GM10248 (cell line): ENCODE data around the gene SMAD7.

Source experiments
- CTCF ChIA-PET: fragments of 300-600 bp; sonication (Branson Sonifier 250); formaldehyde crosslinking; extraction: SDS; loops from one replicate; lab custom pipeline; 2021; ENCODE audit warnings: antibody characterized with exemption; lab: Yijun Ruan, JAX
- POLR2A ChIA-PET: fragments of 350-650 bp; sonication (Branson Sonifier 250); formaldehyde crosslinking; extraction: SDS; loops from one replicate; lab custom pipeline; 2020; ENCODE audit warnings: antibody characterized with exemption; lab: Yijun Ruan, JAX
- DNase-seq: peaks from one replicate; pipeline ENCODE4 v3.0.0; 2012; ENCODE audit errors: extremely low spot score
- TF ChIP-seq, protein P1 (sequence below): IDR thresholded peaks from 2 replicates; pipeline ENCODE4 v1.5.1; 2012; ENCODE audit warnings: mild to moderate bottlenecking, low read depth; ENCODE audit errors: extremely low read depth, missing control alignments, control extremely low read depth

SMAD7 gene

DNA sequence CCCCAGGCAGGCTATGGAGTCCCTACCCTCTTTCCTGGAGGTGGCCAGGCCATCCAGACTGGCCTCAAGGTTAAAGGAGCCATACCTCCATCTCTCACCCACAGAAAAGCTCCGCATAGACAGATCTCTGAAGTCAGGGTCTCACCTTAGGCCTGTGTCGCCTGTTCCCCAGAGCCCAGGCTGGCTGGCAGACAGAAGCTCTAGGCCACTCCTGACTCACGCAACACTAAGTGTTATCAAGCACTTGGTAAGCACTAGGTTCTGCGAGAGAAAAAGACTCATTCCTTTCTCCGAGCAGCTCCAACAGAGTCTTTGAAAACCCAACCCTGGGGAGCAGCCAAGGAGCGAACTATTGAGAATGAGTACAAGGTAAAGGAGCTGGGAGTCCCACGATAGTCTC is 6.1 kb downstream of the SMAD7 start:
- ChIA-PET POLR2A (interaction anchor here (1.0 kb wide), 1 partner anchor 162 kb away, joined by 4 read pairs; no protein-coding TSS in a partner anchor), CTCF (interaction anchor here (0.9 to 2.3 kb wide), 4 partner anchors 10 to 168 kb away, joined by 4 to 6 read pairs (median 5); no protein-coding TSS in a partner anchor)
- TF ChIP-seq, protein P1, sequence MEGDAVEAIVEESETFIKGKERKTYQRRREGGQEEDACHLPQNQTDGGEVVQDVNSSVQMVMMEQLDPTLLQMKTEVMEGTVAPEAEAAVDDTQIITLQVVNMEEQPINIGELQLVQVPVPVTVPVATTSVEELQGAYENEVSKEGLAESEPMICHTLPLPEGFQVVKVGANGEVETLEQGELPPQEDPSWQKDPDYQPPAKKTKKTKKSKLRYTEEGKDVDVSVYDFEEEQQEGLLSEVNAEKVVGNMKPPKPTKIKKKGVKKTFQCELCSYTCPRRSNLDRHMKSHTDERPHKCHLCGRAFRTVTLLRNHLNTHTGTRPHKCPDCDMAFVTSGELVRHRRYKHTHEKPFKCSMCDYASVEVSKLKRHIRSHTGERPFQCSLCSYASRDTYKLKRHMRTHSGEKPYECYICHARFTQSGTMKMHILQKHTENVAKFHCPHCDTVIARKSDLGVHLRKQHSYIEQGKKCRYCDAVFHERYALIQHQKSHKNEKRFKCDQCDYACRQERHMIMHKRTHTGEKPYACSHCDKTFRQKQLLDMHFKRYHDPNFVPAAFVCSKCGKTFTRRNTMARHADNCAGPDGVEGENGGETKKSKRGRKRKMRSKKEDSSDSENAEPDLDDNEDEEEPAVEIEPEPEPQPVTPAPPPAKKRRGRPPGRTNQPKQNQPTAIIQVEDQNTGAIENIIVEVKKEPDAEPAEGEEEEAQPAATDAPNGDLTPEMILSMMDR = no peak
- DNase-seq = no peak

DNA sequence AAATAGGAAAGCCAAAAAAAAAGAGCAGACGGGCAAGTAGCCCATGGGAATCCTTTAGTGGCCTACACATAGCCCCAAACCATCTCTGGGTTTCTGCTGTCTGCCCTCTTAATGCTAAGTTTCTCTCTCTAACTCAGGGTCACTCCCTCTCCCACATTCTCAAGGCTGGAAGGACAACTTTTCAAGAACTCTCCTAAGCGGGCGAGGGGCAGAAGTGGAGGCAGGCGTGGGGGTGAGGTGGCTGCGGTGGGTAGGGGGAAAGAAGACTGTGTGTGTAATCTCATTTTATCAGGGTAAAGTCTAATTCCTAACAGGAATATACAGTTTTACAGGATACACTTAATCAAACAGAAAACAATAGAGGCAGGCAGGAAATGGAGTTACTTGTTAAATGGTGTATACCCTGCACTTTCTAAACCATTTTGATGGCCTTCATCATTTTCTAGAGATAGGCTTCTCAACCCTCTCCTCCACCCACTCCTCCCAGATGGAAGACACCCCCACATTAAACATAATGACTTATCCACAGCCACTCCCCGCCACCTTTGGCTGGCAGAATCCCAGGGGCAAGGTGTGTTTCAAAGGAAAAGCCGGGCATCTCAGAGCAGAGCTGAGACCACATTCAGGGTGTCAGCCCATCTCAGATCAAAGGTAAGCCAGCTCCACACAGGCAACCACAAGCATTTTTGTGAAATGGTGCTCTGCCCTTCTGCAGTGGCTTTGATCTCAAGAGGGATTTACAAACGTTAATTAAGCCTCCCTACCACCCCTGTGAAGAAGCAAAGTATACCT is 6.8 kb downstream of the SMAD7 start:
- TF ChIP-seq, protein P1 = no peak
- CTCF ChIA-PET = interaction anchor here (1.3 to 2.3 kb wide), 3 partner anchors 11 to 167 kb away, joined by 4 to 6 read pairs (median 6); no protein-coding TSS in a partner anchor
- POLR2A ChIA-PET = interaction anchor here (1.0 kb wide), 1 partner anchor 161 kb away, joined by 4 read pairs; no protein-coding TSS in a partner anchor
- DNase-seq = no peak

DNA sequence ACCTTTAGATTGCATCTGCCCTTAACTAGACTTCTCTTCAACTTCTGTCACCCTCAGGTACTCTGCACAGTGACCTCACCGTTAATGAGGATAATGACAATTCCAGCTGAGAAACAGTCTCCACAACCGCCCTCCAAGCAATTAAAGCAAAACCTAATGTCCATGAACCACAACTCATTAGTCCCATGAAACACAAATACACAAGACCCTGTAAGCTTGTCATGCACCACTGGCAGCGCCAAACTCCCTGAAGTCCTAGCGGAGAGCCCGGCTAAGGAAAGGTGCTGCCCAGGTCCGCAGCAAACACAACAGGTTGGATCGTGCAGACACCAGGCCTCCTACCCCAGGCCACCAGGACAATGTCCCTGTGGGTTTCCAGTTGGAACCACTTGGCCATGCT is 7.4 kb downstream of the SMAD7 start:
- DNase-seq = no peak
- TF ChIP-seq, protein P1 = no peak
- CTCF ChIA-PET = no interaction called here
- POLR2A ChIA-PET = no interaction called here

DNA sequence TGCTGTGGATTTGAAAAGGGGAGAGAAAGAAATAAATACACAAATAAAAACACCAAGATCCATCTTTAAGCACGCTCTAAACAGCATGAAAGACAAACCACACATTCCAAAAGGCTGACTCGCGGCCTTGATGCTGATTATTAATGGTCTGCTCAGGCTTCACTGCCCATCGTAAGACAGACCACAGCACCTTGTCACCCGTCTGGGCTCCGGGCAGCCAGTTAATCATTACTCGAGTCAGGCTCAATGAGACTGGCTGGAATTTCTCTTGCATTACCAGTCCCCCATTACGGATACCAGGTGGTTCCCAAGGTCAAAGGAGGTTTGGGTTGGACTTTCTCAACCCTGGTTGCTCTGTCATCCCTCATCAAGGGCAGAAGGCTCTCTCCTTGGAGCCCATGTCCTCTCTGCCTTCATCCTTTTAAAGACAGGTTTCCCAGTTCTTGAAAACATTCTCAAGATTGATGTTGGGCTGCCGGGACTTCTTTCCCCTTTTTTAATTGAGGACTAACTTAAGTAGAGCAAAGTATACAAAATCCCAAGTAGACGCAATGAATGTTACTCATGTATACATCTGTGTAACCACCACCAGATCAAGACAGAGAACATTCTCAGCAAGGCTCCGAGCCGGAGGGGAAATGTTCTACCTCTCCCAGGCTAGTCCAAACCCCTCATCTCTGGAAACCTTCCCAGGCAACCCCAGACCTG is 8.1 kb downstream of the SMAD7 start:
- POLR2A ChIA-PET = no interaction called here
- CTCF ChIA-PET = no interaction called here
- no peak for DNase-seq
- TF ChIP-seq, protein P1 = no peak

DNA sequence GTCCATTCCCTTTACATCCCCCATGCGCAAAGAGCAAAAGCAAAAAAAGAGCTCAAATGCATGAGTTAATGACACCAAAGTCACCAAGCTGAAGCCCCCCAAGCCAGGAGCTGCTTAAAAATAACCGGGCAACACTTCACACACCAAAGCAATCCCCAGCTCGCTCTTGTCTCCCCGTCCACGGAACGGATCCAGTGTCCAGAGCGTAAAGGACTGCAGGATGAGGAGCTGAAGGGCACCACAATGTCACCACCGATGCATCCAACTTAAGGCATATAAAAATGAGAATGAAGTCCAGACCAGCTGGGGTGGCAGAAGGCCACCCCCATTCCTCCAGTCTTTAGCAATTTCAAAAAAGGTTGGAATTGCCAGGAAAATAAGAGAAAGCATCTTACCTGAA is 8.7 kb downstream of the SMAD7 start:
- no peak for DNase-seq
- POLR2A ChIA-PET = no interaction called here
- CTCF ChIA-PET = no interaction called here
- TF ChIP-seq, protein P1 = no peak

DNA sequence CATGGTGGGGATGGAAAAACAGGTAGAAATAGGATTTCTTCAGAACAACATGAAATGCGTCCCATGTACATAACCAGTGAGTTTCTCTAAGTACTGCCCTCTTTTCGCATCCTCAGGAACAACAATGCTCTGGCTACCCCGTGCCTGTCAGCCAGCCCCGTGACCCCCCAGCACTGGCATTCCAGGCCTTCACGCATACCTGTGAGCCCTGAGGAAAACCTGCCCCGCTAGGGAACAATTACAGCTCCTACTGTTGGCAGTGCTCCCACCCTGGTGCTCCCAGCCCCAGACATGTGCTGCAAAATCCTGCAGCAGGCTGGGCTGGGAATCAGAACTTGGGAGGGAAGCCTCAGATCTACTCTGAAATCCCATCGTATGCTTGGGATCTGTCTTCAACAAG is 9.1 kb downstream of the SMAD7 start:
- TF ChIP-seq, protein P1 = no peak
- ChIA-PET CTCF (interaction anchor here (1.0 kb wide), 1 partner anchor 107 kb away, joined by 3 read pairs; no protein-coding TSS in a partner anchor), POLR2A (no interaction called here)
- no peak for DNase-seq
